Stimulated activated CD4-positive, alpha-beta T cell treated with anti-CD3 and anti-CD28 coated beads, TNF-alpha, amount 100 ng/mL, for 24 hours (primary cell): ENCODE results near the gene CD19.

Experiments used
- DNase-seq, 3 experiments: peaks; one replicate each; pipeline ENCODE4 v3.0.0-alpha.2; 2020; ENCODE audit warnings: low read depth in 3 of 3

The CD19 gene

DNA sequence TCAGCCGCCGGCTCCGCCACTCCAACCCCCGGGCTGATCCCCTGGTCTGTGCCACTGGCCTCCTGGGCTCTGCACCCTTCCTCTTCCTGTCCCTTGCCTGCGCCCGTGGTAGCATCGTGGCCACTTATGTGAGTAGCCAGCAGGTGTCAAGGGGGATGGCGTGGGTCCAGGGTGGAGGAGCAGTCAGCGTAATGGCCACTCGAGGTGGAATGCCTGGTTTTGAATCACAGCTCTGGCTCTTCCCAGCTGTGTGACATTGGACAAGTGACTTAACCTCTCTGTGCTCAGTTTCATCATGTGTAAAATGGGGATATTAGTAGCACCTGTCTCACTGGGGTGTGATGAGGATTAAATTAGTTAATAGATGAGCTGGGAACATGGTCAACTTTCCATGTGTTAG is 50.6 kb downstream of the CD19 start:
- no peak for DNase-seq

DNA sequence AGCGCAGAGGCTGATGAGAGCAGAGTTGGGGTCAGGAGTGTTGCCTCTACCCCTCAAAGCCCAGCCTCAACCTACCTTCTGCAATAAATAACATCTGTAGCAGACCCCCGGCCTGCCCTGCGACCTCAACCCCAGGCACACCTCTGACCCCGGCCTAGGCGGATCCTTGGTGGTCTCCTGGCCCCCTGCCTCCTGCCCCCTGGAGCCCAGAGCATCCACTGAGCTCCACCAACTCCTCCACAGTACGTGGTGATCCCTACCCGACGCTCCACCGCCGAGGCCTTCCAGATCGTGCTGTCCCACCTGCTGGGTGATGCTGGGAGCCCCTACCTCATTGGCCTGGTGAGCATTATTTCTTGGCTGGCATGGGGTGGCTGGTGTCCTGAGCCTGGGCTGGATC is 51.2 kb downstream of the CD19 start:
- no peak for DNase-seq

DNA sequence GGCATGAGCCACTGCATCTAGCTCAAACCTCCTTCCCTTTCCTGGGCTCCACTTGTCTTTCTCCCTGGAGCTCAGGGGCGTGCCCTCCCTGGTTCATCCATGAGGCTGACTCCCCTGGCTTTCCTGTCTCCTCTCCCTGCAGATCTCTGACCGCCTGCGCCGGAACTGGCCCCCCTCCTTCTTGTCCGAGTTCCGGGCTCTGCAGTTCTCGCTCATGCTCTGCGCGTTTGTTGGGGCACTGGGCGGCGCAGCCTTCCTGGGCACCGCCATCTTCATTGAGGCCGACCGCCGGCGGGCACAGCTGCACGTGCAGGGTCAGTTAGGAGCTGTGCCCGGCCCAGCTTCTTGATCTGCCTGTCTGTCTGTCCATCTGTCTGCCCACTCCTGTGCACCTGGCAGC is 51.9 kb downstream of the CD19 start:
- DNase-seq: no peak

DNA sequence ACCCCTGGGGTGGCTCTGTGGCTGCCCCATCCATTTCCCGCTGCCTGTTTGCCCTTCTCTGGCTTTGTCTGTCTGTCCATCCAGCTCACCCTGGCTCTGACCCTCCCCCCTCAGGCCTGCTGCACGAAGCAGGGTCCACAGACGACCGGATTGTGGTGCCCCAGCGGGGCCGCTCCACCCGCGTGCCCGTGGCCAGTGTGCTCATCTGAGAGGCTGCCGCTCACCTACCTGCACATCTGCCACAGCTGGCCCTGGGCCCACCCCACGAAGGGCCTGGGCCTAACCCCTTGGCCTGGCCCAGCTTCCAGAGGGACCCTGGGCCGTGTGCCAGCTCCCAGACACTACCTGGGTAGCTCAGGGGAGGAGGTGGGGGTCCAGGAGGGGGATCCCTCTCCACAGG is 52.3 kb downstream of the CD19 start:
- no peak for DNase-seq

DNA sequence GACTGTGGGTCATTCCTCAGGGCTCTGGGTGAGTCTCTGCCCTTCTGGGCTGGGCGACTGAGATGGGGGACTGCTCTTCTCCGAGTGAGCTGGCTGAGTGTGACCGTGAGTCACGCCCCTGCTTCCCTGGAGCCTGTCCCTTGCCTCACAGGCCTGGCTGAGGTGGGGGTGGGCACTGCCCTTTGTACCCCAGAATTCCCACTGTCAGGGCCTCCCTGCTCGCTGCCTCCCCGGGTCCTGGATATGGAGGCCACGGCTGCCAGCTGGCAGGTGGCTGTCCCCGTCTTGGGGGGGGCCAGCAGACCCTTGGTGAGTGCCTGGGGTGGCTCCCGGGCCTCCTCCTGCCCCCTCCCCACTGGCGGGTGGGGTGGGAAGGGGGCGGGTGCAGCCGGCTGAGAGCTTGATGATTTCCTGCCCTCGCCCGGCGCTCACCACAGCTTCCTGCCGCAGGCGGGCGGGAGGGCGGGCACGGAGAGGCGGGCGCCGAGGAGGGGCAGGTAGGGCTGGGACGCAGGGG is 52.9 kb downstream of the CD19 start, which contains the start of gene LAT:
TSS of gene LAT (plus strand) at position 434 of the 517 bp plus-strand sequence. CDS start 366 bp downstream, outside the sequence.
- peak in 2 of 3 experiments; percentile 60 to 76 for DNase-seq

DNA sequence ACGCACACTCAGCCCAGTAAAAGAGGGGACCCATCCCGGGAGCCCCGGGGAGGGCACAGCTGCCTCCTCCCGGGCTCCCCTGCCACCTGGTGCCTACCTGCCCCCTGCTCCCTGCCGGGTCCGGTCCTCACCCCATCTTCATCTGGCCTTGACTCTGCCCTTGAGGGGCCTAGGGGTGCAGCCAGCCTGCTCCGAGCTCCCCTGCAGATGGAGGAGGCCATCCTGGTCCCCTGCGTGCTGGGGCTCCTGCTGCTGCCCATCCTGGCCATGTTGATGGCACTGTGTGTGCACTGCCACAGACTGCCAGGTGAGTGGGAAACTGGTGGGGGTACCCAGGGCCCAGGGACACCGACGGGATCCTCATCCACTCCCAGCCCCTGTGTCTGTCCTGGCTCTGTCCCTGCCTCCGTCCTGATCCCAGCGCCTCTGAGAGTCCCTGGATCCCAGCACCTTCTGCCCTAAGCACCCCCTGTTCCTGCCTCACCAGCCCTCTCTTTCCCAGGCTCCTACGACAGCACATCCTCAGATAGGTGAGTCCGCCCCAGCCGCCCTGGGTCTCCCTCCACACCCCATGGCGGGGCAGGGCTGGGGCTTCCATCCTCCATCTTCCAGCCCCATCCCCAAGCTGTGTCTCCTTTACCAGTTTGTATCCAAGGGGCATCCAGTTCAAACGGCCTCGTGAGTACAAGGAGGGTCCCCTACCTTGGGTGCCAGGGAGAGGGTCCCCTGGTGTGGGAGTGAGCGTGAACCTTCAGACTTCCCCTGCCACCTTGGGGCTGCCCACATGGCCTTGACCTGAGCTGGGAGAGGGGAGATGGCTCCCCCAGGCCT is 53.7 kb downstream of the CD19 start:
- DNase-seq: no peak

DNA sequence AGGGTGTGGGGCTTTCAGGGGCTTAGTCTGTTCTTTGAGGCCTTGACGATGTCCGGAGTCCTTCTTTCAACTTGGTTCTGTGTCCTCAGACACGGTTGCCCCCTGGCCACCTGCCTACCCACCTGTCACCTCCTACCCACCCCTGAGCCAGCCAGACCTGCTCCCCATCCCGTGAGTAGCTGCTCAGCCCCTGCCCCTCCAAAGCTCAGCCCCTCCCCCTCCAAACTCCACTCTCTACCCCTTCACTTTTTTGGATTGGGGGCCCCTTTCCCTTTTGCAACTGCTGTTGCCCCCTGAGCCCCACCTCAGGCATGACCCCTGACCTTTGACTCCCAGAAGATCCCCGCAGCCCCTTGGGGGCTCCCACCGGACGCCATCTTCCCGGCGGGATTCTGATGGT is 54.3 kb downstream of the CD19 start:
- no peak for DNase-seq

DNA sequence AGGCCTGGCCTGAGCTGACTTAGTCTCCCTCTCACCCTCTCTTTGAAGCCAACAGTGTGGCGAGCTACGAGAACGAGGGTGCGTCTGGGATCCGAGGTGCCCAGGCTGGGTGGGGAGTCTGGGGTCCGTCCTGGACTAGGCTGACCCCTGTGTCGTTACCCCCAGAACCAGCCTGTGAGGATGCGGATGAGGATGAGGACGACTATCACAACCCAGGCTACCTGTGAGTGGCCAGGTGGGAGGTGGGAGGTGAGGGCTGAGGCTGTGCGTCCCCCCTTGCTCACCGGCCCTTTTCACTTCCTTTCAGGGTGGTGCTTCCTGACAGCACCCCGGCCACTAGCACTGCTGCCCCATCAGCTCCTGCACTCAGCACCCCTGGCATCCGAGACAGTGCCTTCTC is 54.7 kb downstream of the CD19 start:
- no peak for DNase-seq

DNA sequence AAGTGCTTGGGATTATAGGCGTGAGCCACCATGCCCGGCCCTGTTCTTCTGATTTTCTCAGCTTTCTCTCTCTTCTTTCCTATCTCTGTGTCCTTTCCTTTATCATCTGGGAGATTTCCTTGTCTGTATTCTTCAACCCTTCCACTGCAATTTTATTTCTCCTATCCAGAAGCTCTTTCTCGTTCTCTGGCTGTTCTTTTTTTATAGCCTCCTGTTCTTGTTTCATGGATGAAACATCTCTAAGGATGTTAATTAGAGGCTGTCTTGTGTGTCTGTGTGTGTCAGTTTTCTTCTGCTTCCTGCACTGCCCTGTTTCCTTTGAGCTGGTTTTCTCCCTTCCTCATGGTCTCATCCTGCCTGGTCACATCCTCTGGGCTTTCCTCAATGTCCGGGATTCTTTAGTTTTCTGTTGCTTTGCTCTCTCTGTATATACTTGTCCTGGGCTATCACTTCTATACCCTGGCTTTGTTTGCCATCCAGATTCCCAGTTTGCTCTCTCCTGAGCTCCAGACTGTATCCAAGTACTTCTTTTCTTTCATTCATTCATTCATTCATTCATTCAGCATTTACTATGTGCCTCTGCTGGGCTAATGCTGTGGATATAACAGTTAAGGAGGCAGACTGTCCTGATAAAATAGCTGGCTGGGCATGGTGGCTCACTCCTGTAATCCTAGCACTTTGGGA is 55.5 kb downstream of the CD19 start:
- no peak for DNase-seq
